ENCODE data around the gene PCDHGB3.
"Not testable (repeated sequence)": the region's sequence is repeated elsewhere in the genome, so short reads cannot be mapped to it uniquely, and the experiment has no call there.

PCDHGB3 gene

GRCh38 chr5:141392429-141393198, 22.6 kb downstream of the PCDHGB3 start, which contains the start of gene PCDHGA8:
Gene PCDHGA8 (plus strand): TSS chr5:141392633. CDS start chr5:141392814, 181 bp downstream.
- no peak for TF ChIP-seq CTCF (IDR thresholded peaks at IDR 0.05; ENCODE audit: low read depth, low read length)
- H3K4me3 ChIP-seq (ENCODE audit: low read depth, low read length): no peak within 1 kb of the TSS

GRCh38 chr5:141393267-141393666, 23.2 kb downstream of the PCDHGB3 start:
- TF ChIP-seq CTCF (IDR thresholded peaks at IDR 0.05; ENCODE audit: low read depth, low read length): no peak
- H3K4me3 ChIP-seq (ENCODE audit: low read depth, low read length): no peak overlapping the region

GRCh38 chr5:141394401-141395187, 24.6 kb downstream of the PCDHGB3 start:
- not testable (repeated sequence) for H3K4me3 ChIP-seq (ENCODE audit: low read depth, low read length)

GRCh38 chr5:141397756-141398551, 27.9 kb downstream of the PCDHGB3 start, which contains the start of gene PCDHGB5:
Gene PCDHGB5 (plus strand): TSS chr5:141397947. CDS start chr5:141398128, 181 bp downstream.
- peak; percentile 72 for TF ChIP-seq CTCF (IDR thresholded peaks at IDR 0.05; ENCODE audit: low read depth, low read length)

GRCh38 chr5:141398608-141399007, 28.6 kb downstream of the PCDHGB3 start:
- no peak for TF ChIP-seq CTCF (IDR thresholded peaks at IDR 0.05; ENCODE audit: low read depth, low read length)
- no peak overlapping the region for H3K4me3 ChIP-seq (ENCODE audit: low read depth, low read length)

More at GRCh38 chr5:141397756-141398551, 27.9 kb downstream of the PCDHGB3 start, which contains the start of gene PCDHGB5:
- peak within 1 kb of the TSS; percentile 51 for H3K4me3 ChIP-seq (ENCODE audit: low read depth, low read length)

GRCh38 chr5:141399555-141400258, 29.7 kb downstream of the PCDHGB3 start:
- no peak for TF ChIP-seq CTCF (IDR thresholded peaks at IDR 0.05; ENCODE audit: low read depth, low read length)
- H3K4me3 ChIP-seq (ENCODE audit: low read depth, low read length): no peak overlapping the region
